Esophagus muscularis mucosa (tissue), 4 donors: Measurements from ENCODE around the gene GABRB2.

Experiments
- EP300 ChIP-seq: sonication (generic); formaldehyde crosslinking; IDR thresholded peaks from one replicate; pipeline ENCODE4 v1.6.1; 2017; ENCODE audit warnings: antibody characterized with exemption
- POLR2A ChIP-seq: fragments of 450-650 bp; IDR thresholded peaks from one replicate; pipeline ENCODE4 v1.6.1; 2017; ENCODE audit warnings: antibody characterized with exemption, moderate library complexity, mild to moderate bottlenecking, low read depth
- POLR2AphosphoS5 ChIP-seq, 2 donors: sonication (generic); formaldehyde crosslinking; IDR thresholded peaks; one replicate each; pipeline ENCODE4 v1.6.1; 2017; ENCODE audit warnings: antibody characterized with exemption in 2 of 2
- TF ChIP-seq, protein P1 (sequence below), 3 experiments: fragments of 200-600 bp in 2 of 3; fragments of 450-650 bp in 1 of 3; sonication (generic) in 2 of 3; IDR thresholded peaks; one replicate each; pipeline ENCODE4 v1.5.1; 2017 to 2019; ENCODE audit warnings: antibody characterized with exemption in 3 of 3, mild to moderate bottlenecking in 2 of 3, moderate library complexity in 1 of 3

DNA sequence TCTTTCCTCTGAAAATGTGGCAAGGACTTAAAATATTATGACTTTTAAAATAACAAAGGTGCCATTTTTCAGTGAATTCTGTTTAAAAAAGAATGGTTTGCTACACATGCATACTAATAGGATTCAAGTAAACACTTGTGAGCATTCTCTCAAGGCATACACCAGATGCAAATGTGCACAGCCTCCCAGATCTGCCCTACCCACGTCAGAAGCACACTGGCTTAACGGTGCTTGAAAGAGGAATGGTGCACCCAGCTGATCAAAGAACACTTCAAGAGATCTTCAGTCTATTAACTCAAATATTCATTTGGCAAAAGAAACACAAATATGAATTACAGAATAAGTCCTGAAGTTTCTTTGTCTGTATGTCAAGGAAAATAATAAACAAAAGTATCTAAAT, 15.8 kb downstream of the GABRB2 start:
- no peak for TF ChIP-seq POLR2A
- TF ChIP-seq, protein P1, sequence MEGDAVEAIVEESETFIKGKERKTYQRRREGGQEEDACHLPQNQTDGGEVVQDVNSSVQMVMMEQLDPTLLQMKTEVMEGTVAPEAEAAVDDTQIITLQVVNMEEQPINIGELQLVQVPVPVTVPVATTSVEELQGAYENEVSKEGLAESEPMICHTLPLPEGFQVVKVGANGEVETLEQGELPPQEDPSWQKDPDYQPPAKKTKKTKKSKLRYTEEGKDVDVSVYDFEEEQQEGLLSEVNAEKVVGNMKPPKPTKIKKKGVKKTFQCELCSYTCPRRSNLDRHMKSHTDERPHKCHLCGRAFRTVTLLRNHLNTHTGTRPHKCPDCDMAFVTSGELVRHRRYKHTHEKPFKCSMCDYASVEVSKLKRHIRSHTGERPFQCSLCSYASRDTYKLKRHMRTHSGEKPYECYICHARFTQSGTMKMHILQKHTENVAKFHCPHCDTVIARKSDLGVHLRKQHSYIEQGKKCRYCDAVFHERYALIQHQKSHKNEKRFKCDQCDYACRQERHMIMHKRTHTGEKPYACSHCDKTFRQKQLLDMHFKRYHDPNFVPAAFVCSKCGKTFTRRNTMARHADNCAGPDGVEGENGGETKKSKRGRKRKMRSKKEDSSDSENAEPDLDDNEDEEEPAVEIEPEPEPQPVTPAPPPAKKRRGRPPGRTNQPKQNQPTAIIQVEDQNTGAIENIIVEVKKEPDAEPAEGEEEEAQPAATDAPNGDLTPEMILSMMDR (IDR thresholded peaks at IDR 0.05) = no peak
- TF ChIP-seq EP300 = no peak
- TF ChIP-seq POLR2AphosphoS5 (IDR thresholded peaks at IDR 0.05) = no peak
